Pons (tissue), 1 donor: ENCODE measurements around the gene PEX5.

Experiments used
- DNase-seq: peaks from one replicate; pipeline ENCODE4 v3.0.0-alpha.2; 2016; ENCODE audit warnings: low spot score

PEX5 gene

DNA sequence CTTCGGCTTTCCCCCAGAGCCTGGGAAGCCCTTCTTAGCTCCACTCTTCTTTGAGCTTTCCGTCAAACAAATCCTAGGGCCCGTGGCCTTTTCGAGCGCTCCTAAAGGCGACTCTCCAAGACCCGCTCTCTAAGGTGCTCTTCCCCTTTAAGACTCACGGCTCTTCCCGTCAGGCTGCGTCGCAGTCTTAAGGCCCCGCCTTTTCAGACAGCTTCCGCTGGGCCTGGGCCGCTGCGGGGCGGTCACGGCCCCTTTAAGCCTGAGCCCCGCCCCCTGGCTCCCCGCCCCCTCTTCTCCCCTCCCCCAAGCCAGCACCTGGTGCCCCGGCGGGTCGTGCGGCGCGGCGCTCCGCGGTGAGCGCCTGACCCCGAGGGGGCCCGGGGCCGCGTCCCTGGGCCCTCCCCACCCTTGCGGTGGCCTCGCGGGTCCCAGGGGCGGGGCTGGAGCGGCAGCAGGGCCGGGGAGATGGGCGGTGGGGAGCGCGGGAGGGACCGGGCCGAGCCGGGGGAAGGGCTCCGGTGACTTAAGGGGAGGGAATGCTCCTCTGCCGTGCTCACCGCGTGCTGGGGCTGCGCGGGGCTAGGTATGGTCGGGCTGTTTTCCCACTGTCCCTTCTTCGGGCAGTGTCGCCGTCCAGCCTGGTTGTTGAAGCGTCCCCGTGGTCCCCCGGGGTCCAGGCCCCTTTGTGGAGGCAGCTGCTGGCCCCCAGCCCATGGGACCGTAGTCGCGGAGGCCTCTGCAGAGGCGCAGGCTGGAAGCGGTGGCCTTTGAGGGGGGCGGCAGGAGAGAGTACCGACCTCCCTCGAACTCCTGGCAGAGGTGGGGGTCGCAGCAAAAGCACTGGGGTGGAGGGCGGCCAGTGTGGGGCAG is at the start of gene PEX5:
Gene PEX5, plus strand, starts transcription at position 289 of the 870 bp plus-strand sequence. CDS start 692 bp downstream, outside the sequence.
- DNase-seq, result peak; percentile 96

DNA sequence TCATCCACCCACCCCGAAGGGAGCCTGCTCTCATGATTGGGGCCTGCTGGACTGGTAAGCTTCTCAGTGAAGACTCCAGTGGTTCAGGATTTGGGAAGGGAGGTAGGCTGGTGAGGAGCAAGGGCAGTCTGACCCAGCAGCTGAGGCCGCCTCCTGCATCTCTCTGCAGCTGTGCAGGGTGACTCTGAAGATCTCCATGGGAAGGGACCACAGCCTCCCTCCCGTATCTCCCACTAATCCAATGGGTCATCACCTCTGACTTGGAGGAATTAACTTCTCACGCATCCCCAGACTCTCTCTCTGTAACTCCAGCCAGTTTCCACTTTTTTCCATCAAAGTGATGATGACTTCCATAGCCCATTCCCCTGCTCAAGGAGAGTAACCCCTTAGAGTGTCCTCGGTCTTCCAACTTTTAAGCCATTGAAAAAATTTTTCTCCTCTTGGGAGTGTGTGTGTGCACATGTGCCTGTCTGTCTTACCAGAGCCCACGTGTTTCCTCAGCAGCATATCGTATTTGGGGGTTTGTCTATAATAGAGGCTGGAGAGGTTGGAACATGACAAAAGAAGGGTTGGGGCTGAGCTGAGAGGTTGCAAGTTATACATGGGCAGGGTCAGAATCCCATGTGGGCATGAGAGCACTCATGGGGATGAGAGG is 48.0 kb upstream of the PEX5 start:
- no peak for DNase-seq

DNA sequence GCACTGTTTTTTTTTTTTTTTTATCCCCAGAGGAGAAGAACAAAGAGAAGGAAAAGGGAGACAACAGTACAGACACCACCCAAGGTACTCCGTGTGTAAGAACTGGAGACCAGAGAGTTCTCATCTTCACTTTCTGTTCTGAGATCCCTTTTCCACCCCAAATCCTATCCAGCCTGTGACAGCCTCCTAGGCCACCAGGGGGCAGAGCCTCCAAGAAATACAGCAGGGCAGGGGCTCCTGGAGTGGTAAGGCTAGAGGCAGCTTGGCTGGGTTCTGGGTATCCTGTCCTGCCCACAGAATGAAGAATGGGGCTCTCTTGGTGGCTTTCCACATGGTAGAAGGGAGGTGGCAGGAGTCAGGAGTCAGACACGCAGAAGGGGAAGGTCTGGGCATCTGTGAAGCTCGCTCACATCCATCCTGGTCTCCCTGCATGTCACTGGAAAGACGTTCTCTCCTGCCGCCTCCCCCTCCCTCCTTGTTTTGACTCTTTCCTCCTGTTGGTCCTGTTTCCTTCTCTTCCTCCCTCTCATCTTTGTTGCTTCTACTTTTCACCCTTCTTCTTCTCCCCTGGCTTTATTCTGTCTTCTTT is 47.3 kb upstream of the PEX5 start:
- no peak for DNase-seq

DNA sequence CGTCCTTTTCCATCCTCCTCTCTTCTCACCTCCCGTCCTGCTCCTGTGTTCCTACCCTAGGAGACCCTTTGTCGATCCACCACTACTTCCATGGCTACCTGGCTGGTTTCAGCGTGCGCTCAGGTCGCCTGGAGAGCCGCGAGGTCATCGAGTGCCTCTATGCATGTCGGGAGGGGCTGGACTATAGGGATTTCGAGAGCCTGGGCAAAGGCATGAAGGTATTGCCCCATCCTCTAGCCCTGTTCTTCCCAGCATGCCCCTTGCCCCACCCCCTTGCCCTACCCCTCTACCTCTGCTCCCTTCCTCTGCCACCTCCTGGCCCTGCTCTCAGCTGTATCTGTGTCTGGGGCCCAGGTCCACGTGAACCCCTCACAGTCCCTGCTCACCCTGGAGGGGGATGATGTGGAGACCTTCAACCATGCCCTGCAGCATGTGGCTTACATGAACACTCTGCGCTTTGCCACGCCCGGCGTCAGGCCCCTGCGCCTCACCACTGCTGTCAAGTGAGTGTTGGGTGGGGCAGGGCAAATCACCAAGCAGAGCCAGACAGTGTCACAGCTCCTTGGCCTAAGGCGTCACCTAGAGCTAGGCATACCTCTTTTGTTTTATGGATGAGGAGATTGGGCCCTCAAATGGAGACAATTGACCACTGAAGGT is 46.5 kb upstream of the PEX5 start:
- DNase-seq, result no peak

DNA sequence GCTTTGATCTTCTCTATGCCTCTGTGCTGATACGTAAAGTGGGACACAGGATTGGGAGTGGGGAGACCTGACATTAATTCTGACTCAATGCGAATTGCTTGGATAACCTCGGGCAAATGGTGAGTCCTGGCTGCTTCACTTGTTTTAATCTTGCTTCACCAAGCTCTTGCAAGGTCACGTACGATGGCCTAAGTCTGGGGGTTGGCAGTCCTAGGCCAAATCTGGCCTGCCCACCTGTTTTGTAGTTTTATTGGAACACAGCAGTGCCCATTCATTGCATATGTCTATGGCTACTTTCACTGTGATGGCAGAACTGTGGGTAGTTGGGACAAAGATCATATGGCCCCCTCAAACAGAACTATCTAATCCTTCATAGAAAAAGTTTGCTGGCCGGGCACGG is 45.9 kb upstream of the PEX5 start:
- no peak for DNase-seq

DNA sequence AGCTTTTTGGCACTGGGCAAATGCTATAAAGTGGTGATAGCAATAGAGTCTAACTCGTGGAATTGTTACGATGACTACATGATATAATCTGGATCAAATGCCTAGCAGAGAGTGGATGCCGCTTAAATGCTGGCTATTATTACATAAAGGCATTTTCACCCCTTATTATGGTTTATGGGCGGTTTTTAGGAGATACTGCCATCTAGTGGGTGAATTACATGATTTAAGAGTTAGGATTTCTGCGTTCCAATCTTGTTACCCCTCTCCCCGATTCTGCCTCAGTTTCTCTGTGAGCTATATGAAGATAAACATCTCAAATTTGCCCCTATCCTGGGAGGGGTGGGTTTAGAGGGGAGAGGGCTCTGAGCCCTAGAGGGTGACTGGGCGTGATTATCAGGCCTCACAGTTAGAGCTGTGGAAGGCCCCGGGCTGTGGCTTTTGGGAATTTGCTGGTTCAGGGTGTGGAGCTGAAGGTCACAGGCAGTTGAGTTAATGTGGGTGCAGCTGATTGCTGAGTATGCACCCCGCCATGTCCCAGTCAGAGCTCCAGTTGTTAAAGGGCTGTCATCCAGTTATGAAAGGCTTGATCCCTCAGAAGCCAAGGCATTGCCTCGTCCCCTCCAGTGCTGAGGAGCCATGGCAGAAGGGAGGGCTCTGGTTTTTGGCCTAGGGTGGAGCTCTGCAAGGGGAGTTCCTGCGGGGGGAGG is 44.9 kb upstream of the PEX5 start:
- peak; percentile 40 for DNase-seq

DNA sequence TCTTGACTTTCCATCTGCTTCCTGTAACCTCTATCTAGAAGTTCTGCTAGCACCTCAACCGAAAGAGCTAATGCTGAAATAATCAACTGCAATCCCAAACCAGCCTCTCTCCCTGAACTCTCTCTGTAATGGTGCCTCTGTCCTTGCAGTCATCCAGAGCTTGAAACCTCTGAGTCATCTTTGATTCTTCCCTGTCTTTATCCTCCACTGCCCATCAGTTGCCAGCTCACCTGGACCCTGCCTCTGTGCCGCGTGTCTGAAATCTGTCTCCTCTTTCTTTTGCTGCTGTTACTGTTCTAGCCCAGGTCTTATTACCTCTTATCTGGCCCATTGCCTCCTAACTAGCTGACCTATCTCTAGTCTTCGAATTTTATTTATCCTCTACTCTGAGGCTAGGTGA is 43.8 kb upstream of the PEX5 start:
- DNase-seq, result no peak

DNA sequence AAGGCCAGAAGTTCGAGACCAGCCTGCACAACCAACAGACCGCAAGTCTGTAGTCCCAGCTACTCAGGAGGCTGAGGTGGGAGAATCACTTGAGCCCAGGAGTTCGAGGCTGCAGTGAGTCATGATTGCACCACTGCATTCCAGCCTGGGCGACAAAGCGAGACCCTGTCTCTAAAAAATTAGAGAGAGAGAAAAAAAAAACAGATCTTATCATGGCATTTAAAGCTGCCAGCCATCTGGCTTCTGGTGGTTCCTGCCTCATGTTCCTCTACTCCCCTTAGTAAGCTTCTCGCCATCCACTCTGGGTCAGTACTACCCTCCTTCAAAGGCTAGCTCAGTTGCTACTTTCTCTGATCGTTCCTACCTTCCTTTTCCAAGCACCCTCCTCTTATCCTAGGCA is 43.3 kb upstream of the PEX5 start:
- no peak for DNase-seq

DNA sequence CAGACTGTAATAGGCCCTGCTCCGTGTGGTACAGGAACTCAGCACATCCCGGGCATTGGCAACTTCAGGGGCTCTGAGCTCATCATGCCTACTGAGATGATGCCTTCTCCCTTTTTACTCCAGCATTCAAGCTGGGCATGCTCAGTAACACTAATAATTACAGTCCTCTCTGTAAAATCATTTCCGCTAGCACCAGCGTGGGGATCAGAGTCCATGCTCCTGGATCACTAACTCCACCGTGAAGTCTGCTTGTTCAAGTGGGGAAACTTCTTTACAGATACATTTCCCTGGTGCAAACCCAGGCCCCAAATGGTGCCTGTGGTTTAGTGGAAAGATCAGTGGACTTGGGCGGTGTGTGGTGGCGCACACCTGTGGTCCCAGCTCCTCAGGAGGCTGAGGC is 42.6 kb upstream of the PEX5 start:
- no peak for DNase-seq

DNA sequence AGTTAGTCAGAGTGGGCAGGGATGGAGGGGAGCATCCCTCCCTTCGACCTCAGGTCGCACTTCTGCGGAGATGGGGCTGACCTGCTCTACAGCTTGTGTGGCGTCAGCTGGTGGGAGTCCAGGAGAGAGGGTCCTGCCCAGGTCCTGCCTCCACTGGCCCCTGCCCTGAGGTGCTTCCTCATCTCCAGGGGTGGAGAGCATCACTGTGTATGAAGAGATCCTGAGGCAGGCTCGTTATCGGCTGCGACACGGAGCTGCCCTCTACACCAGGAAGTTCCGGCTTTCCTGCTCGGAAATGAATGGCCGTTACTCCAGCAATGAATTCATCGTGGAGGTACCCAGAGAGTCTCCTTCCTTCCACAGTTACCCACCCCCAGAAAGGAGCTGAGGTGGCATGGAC is 39.1 kb upstream of the PEX5 start:
- DNase-seq, result no peak

DNA sequence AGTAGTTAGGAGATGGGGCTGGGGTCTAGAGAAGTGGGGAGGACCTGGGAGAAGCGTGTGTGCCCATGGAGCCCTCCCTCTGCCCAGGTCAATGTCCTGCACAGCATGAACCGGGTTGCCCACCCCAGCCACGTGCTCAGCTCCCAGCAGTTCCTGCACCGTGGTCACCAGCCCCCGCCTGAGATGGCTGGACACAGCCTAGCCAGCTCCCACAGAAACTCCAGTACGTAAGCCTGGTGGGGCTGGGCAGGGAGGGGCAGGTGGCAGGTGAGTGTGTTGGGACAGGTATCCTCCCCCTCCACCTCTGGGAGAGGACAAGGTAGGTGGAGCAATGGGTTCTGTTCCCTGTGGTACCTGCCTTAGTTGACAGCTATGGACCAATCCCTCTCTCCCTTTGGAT is 38.6 kb upstream of the PEX5 start:
- DNase-seq, result no peak

DNA sequence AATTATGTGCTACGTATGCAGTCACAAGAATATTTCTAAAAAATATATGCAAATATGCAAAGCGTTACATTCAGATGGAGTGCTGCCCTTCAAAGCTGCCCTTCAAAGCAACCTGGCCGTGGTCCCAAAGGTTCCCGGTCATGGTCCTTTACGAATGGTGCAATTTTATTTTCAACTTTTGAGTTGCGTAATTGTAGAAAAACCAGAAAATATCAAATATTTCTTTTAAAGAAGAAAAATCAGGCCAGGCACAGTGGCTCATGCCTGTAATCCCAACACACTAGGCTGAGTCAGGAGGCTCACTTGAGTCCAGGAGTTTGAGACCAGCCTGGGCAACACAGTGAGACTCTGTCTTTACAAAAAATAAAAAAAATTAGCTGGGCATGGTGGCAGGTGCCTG is 38.0 kb upstream of the PEX5 start:
- DNase-seq, result no peak

DNA sequence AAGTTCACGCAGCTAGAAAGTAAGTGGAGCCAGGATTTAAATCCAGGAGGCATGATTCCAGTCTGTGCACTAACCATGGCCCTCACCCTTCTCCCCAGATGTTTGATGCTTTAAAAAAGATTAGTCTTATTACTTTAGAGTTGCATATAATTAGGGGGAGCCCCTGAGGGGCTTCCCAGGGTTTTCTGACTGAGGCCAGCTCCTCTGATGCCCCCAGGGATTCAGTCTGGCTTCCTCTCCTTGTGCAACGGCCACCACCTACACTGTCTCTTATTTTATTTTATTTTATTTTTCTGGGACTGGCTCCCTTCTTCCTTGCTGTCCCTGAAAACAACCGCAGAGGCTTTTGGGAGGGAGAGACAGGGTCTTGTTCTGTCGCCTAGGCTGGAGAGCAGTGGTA is 36.7 kb upstream of the PEX5 start:
- no peak for DNase-seq

DNA sequence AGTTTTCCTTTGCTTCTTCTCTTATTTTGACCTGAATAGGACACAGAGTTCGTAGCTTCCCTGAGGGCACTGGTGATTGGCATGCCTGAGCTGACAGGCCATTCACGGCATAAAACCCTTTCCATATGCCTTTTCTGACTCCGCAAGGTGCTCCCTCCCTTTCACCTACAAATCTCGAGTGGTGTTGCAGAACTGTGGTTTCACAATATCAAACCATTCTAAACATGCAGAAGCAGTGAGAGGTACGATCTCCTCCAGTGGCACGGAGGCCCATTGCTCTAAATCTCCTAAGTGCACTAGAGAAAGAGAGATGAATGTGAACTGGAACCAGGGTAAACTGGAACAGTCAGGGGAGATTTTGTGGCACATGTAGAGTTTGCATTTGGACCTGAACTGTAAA is 35.4 kb upstream of the PEX5 start:
- no peak for DNase-seq

DNA sequence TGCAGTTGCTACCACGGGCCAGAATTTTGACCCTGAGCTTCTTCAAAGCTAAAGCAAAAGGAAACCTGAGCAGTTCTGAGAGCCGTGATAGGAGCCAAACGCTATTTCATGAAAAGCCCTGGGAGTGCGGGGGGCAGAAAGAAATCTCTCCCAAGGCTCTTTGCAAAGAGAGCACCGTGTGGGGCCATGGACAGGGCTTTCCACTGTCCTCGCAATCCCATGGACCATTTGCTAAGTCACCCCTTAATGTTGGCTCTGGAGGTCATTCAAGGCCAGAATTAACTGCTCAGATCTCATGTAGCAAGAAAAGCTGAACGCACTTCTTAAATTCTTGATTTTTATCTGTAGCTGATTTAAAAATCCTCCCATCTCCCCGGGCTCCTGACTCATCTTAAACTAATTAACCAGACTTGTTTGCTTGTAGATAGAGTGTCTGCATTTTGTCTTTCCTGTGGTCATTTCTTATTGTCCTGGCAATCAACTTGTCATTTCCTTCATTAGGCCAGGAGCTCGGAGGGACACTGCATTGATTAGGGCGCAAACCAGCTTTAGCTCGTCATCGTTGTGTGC is 34.5 kb upstream of the PEX5 start:
- no peak for DNase-seq

DNA sequence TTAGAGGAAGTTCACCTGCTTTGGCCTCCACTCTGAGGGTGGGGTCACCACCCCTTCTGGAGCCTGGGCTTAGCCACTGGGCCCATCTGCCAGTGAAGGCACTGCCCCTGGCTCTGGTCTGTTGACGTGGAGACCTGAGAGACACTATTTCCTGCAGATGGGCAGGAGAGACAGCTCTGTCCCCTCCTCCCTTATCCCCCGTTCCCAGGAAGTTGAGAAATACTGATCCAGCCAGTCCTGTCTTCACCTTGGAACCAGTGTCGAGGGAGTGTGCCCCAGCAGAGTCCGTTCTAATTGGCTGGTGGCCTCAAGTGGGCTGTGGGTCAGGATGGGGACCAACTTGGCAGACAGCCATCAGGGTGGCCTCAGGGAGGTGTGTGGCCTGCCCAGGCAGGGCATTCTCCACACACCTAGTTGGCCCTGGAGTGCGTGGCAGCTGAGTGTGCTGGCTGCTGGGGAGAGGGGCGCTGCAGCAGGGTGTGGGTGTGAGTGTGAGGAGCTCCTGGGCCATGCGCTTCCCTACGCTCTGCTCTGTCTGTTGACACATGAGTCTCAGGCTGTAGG is 33.9 kb upstream of the PEX5 start:
- DNase-seq, result no peak

DNA sequence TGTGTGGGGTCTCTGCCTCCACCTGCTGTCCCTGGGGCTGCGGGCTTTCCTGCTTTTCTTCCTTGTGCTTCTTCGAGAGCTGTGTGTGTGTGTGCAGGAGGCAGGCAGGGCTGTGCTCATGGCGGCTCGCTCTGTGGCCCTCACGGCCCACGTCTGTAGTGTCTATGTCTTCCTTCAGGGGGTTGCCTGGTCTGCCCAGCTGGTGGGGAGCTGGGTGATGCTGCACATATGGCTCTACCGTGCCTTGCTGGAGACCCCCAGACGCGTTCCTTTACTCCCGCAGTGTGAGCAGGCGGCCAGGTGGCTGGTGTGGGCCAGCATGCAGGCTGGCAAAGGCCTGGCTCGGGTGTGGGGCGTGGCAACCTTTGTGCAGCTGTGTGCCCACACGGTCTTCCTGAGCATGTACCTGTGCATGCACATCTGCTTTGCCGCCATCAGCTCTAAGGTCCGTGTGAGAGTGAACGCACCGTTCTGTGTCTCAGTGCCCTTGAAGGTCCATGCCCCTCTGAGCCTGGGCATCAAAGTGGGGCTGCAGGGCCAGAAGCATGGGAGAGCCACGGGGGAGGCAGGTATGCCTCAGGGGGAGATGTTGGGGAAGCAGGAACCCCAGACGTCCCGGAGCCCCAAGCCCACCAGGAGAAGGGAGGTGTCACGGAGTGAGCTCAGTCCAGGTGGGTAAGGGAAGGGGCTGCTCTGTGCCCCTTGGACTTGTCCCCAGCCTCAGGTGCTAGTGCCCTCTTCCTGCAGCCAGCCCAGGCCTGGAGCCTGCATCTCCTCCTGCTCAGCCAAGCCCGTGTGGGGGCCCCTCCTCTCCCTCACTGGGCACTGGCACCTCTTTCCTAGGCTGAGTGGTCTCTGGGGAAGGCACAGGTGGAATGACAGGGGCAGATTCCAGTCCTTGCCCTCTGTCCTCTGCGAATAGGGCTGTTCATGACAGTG is 33.0 kb upstream of the PEX5 start:
- no peak for DNase-seq

DNA sequence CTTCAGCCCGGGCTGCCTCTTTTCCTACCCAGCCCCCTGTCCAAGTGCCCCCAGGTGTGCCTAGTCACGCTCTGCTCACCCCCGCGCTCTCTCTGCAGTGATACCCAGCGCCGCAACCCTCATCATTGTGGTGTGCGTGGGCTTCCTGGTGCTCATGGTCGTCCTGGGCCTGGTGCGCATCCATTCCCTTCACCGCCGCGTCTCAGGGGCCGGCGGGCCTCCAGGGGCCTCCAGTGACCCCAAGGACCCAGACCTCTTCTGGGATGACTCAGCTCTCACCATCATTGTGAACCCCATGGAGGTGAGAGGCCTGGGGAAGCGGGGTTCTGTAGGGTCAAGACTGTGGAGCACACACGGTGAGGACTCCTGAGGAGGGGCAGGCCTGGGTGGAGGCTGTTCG is 32.1 kb upstream of the PEX5 start:
- no peak for DNase-seq

DNA sequence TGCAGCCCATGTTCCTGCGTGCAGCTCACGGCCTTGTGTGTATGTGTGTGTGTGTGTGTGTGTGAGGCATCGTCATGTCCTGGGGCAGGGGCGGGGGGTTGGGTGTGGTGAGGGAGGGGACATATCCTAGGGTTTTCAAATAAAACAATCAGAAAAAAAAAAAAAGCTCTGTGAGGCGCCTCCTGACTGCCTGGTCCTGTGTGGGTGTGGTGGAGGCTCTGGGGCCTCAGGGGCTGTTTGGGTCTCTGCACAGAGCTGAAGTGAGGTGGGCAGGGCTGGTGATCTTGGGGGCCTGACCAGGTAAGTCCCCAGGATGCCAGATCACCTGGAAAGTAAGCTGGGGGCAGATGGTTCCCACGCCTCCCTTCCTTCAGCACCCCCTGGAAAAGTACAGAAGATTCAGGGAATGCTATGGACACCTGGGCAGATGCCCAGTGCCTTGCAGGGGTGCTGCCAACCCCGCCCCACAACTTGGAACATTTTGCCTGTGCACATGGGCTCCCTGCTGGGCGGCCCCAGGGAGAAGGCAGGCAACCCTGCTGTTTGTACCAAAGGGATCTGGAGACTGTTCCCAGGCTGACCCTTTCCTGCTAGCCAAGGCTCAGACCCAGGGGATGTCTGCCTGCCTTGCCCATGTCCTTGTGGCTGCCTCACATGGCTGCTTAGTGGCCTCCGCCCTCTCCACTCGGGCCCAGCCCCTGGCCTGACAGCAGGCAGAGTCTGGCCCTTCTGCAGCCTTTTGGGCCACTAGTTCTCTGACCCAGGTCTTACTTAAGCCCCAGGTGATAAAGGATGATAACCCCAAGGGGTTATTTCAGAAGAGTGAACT is 30.5 kb upstream of the PEX5 start:
- no peak for DNase-seq
